ENCODE measurements around the gene PCDHGB5.
"Not testable (repeated sequence)": the region's sequence is repeated elsewhere in the genome, so short reads cannot be mapped to it uniquely, and the experiment has no call there.

PCDHGB5 gene

DNA sequence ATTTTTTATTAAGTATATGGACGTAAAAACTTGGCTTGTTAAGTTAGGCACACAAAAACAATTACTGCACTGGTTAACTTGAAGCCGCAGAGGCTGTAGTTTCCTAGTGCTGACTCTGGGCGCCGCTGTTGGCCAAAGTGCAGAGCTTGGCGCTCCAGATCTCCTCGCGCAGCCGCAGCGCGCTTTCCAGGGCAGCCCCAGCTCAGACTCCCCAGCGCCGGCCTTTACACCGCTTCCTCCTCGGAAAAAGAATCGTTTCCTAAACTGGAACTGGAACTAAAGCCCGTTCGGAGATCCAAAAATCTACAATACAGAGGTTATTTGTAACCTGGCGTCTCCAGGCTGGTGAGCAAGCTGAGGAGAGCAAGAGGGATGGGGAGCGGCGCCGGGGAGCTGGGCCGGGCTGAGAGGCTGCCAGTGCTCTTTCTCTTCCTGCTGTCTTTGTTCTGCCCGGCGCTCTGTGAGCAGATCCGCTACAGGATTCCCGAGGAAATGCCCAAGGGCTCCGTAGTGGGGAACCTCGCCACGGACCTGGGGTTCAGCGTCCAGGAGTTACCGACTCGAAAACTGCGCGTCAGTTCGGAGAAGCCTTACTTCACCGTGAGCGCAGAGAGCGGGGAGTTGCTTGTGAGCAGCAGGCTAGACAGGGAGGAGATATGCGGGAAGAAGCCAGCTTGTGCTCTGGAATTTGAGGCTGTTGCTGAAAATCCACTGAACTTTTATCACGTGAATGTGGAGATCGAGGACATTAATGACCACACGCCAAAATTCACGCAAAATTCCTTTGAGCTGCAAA is at the start of gene PCDHGB5:
PCDHGB5 (plus strand) TSS at position 192 of the 796 bp plus-strand sequence; CDS start at position 373, 181 bp downstream.
- not testable (repeated sequence) for DNase-seq (ENCODE audit: low spot score)

DNA sequence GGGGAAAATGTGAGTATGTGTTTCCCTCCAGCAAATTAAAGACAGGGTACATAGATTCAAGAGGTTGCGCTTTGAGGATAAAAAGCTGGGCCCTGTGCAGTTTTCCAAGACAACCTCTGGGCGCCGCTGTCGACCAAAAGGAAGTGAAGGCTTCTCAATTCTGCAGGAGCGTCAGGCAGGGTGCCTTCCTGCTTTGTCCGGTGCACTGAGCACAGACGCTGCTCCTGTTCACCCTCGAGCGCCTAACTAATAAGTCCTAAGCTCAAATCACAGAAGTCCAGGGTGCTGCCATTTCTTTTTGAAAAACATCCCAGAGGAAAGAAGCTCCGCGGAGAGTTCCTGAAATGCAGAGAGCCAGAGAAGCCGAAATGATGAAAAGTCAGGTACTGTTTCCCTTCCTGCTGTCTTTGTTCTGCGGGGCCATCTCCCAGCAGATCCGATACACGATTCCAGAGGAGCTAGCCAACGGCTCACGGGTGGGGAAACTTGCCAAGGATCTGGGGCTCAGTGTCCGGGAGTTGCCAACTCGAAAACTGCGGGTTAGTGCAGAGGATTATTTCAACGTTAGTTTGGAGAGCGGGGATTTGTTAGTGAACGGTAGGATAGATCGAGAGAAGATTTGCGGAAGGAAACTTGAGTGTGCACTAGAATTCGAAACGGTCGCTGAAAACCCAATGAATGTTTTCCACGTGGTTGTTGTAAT is 47.7 kb upstream of the PCDHGB5 start, which contains the start of gene PCDHGB1:
PCDHGB1 (plus strand) TSS at position 183 of the 703 bp plus-strand sequence; CDS start at position 345, 162 bp downstream.
- DNase-seq (ENCODE audit: low spot score), result no peak

DNA sequence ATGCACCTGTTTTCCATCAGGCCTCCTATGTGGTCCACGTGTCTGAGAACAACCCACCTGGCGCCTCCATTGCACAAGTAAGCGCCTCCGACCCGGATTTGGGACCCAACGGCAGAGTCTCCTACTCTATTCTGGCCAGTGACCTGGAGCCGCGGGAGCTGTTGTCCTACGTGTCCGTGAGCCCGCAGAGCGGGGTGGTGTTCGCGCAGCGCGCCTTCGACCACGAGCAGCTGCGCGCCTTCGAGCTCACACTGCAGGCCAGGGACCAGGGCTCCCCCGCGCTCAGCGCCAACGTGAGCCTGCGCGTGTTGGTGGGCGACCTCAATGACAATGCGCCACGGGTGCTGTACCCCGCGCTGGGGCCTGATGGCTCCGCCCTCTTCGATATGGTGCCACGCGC is 46.2 kb upstream of the PCDHGB5 start:
- no peak for DNase-seq (ENCODE audit: low spot score)

DNA sequence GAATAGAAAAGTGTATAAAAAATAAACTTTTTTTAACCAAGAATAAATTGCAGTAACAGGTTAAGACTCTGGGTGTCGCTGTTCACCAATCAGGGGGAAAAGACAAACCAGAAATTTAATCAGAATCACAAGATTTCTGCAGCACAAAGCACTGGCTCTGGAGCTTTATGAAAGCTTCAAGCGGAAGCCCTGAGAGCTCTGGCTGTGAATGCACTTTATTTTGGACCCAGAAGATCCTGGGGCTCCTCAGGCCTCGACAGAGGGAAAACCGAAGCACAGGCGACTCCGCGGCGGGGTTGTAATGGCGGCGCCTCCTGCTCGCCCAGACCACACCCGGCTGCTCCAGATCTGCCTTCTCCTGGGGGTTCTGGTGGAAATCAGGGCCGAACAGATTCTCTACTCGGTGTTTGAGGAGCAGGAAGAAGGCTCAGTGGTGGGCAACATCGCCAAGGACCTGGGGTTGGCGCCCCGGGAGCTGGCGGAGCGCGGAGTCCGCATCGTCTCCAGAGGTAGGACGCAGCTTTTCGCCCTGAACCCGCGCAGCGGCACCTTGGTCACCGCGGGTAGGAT is 42.8 kb upstream of the PCDHGB5 start, which contains the start of gene PCDHGA4:
PCDHGA4 (plus strand) TSS at position 122 of the 570 bp plus-strand sequence; CDS start at position 209, 87 bp downstream.
- DNase-seq (ENCODE audit: low spot score), result no peak

DNA sequence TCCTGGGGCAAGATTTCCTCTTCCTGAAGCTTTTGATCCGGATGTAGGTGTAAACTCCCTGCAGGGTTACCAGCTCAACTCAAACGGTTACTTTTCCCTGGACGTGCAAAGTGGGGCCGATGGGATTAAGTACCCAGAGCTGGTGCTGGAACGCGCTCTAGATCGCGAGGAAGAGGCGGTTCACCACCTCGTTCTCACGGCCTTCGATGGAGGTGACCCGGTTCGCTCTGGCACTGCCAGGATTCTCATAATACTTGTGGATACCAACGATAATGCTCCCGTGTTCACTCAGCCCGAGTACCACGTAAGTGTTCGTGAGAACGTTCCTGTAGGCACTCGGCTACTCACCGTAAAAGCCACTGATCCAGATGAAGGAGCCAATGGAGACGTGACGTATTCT is 42.1 kb upstream of the PCDHGB5 start:
- no peak for DNase-seq (ENCODE audit: low spot score)

DNA sequence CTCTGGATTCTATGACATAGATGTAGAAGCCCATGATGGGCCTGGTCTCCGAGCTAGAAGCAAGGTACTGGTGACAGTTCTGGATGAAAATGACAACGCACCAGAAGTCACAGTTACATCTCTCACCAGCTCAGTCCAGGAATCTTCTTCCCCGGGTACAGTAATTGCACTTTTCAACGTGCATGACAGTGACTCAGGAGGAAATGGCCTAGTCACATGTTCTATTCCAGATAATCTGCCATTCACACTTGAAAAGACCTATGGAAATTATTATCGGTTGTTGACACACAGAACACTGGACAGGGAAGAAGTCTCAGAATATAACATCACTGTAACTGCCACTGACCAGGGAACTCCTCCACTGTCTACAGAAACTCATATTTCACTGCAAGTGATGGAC is 41.6 kb upstream of the PCDHGB5 start:
- no peak for DNase-seq (ENCODE audit: low spot score)

DNA sequence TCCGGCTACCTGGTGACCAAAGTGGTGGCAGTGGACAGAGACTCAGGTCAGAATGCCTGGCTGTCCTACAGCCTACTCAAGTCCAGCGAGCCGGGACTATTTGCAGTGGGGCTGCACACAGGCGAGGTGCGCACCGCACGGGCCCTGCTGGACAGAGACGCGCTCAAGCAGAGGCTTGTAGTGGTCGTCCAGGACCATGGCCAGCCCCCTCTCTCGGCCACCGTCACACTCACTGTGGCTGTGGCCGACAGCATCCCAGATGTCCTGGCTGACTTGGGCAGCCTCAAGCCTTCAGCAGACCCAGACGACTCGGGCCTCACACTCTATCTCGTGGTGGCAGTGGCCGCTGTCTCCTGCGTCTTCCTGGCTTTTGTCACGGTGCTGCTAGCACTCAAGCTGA is 40.8 kb upstream of the PCDHGB5 start:
- DNase-seq (ENCODE audit: low spot score), result no peak

DNA sequence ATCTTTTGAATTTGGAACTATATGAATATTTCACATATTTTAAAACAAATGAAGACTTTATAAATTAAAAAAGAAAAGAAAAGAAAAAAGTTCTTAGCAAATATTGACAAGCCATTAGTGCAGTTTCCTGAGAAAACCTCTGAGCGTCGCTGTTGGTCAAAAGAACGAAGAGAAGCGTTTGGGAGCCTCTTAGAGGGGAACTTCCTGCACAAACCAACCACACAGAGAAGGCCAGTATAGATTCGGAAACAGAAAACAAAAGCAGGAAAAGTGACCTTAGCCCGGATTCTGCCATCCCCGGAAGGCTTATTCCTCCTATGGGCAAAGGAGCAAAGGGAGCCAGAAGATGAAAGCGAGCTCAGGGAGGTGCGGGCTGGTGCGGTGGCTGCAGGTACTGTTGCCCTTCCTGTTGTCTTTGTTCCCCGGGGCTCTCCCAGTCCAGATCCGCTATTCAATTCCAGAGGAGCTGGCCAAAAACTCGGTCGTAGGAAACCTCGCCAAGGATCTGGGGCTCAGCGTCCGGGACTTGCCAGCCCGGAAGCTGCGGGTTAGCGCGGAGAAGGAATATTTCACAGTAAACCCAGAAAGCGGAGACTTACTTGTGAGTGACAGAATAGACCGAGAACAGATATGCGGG is 37.8 kb upstream of the PCDHGB5 start, which contains the start of gene PCDHGB2:
PCDHGB2 (plus strand) TSS at position 205 of the 637 bp plus-strand sequence; CDS start at position 347, 142 bp downstream.
- no peak for DNase-seq (ENCODE audit: low spot score)

DNA sequence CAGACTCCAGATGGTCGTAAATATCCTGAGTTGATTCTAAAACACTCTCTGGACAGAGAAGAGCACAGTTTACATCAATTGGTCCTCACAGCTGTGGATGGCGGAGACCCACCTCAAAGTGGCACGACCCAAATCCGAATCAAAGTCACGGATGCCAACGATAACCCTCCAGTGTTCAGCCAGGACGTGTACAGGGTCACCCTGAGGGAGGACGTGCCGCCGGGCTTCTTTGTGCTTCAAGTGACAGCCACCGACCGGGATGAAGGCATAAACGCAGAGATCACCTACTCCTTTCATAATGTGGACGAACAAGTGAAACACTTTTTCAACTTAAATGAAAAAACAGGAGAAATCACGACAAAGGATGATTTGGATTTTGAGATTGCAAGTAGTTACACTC is 37.1 kb upstream of the PCDHGB5 start:
- DNase-seq (ENCODE audit: low spot score), result no peak

DNA sequence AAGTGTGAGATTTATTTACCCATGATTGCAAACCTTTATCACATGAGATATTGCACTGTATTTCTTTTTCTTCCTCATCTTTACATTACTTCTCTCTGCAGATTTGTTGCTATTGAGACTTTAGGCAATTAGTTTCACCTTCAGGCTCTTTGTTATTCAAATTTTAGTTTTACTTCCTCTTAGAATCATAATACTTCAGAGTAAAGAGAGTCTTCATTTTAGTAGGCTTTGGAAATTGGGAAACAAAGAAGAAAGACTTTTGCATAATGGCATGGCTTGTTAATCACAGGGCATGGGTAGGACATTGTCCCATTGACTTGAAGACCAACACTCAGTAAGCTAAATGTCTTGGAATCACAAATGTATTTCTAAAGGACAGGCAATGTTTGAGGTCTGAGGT is 35.0 kb upstream of the PCDHGB5 start:
- no peak for DNase-seq (ENCODE audit: low spot score)

DNA sequence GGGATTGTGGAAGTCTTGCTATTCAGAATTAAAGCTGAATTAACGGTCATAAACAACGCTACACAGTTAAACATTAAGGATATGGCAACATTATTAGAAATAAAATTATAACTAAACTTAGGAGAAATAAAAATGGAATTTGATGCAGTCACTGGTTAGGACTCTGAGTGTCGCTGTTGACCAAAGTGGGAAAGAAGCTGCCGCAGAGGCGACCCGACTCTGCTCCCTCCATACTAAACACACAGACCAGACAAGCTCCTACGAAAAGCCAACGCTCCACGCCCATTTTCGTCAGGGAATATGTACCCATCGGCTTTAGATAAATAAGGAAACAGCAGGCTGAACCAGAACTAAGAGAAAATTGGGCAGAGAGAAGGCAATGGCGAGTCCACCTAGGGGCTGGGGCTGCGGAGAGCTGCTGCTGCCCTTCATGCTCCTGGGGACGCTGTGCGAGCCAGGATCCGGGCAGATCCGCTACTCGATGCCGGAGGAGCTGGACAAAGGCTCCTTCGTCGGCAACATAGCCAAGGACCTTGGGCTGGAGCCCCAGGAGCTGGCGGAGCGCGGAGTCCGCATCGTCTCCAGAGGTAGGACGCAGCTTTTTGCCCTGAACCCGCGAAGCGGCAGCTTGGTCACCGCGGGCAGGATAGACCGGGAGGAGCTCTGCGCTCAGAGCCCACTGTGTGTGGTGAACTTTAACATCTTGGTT is 33.6 kb upstream of the PCDHGB5 start, which contains the start of gene PCDHGA5:
PCDHGA5 (plus strand) TSS at position 211 of the 709 bp plus-strand sequence; CDS start at position 380, 169 bp downstream.
- DNase-seq (ENCODE audit: low spot score), result no peak

DNA sequence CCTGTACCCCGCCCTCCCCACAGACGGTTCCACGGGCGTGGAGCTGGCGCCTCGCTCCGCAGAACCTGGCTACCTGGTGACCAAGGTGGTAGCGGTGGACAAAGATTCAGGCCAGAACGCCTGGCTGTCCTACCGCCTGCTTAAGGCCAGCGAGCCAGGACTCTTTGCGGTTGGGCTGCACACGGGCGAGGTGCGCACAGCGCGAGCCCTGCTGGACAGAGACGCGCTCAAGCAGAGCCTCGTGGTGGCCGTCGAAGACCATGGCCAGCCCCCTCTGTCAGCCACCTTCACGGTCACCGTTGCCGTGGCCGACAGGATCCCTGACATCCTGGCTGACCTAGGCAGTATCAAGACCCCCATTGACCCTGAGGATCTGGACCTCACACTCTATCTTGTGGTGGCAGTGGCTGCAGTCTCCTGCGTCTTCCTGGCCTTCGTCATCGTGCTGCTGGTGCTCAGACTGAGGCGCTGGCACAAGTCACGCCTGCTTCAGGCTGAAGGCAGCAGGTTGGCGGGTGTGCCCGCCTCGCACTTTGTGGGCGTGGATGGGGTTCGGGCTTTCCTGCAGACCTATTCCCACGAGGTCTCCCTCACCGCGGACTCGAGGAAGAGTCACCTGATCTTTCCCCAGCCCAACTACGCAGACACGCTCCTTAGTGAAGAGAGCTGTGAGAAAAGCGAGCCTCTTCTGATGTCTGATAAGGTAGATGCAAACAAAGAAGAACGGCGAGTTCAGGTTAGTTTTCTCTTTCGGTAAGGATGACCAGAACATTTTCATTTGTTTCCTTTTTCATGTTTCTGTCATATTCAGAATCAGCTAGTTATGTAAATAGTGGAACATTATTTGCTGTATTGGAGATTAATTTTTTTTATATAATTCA is 31.5 kb upstream of the PCDHGB5 start:
- DNase-seq (ENCODE audit: low spot score), result no peak

DNA sequence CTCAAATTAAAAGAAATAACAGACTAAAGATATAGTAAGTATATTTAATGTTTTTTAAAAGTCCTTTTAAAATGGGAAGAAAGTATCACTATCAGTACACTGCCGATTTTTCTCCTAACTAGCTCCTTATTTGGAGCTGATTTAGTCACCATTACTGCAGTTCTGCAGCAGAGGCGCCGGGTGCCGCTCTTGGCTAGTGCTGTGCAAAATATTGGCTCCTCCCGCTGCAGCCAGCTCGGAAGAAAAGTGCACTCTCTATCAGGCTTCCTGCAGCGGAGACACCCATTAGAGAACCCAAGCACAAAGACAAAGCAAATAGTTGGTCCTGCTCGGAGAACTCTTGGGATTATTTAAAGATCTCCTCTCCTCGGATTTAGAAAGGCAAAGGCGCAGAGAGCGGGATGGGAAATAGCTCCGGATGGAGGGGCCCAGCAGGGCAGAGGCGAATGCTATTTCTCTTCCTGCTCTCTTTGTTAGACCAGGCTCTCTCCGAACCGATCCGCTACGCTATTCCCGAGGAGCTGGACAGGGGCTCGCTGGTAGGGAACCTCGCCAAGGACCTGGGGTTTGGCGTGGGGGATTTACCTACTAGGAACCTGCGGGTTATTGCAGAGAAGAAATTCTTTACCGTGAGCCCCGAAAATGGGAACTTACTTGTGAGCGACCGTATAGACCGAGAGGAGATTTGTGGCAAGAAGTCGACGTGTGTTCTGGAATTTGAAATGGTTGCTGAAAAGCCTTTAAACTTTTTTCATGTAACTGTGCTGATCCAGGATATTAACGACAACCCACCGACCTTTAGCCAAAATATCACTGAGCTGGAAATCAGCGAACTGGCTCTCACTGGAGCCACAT is 27.5 kb upstream of the PCDHGB5 start, which contains the start of gene PCDHGB3:
PCDHGB3 (plus strand) TSS at position 249 of the 855 bp plus-strand sequence; CDS start at position 402, 153 bp downstream.
- no peak for DNase-seq (ENCODE audit: low spot score)

DNA sequence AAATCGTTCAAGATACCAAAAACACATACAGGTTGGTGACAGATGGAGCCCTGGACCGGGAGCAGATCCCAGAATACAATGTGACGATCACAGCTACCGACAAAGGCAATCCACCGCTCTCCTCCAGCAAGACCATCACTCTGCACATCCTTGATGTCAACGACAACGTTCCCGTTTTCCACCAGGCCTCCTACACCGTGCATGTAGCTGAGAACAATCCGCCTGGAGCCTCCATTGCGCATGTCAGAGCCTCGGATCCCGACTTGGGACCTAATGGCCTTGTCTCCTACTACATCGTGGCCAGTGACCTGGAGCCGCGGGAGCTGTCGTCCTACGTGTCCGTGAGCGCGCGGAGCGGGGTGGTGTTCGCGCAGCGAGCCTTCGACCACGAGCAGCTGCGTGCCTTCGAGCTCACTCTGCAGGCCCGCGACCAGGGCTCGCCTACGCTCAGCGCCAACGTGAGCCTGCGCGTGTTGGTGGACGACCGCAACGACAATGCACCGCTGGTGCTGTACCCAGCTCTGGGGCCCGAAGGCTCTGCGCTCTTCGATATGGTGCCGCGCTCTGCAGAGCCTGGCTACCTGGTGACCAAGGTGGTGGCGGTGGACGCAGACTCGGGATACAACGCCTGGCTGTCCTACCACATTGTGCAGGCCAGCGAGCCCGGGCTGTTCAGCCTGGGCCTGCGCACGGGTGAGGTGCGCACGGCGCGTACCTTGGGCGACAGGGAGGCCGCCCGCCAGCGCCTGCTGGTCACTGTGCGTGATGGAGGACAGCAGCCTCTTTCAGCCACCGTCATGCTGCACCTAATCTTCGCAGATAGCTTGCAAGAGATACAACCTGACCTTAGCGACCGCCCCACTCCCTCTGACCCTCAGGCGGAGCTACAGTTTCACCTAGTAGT is 25.9 kb upstream of the PCDHGB5 start:
- DNase-seq (ENCODE audit: low spot score), result no peak

DNA sequence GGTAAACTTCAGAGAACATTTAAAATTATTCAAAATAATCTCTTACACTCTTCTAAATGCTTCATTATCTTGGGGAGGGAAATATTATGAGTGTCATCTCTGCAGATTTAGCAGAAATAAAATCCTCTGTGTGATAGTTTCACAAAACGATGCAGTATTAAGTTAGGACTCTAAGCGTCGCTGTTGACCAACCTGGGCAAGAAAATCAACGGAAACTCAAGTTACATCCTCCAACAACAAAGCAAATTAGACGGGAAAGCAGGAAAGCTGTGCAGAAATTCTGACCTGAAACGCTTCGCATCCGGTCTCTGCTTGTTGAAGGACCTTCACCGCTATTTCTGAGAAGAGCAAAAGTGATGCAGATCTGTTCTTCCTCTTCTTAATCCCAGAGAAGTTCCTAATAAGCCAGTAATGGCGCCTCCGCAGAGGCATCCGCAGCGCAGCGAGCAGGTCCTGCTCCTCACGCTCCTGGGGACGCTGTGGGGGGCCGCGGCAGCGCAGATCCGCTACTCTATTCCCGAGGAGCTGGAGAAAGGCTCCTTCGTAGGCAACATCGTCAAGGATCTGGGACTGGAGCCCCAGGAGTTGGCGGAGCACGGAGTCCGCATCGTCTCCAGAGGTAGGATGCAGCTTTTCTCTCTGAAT is 24.0 kb upstream of the PCDHGB5 start, which contains the start of gene PCDHGA6:
PCDHGA6 (plus strand) TSS at position 219 of the 645 bp plus-strand sequence; CDS start at position 412, 193 bp downstream.
- no peak for DNase-seq (ENCODE audit: low spot score)

DNA sequence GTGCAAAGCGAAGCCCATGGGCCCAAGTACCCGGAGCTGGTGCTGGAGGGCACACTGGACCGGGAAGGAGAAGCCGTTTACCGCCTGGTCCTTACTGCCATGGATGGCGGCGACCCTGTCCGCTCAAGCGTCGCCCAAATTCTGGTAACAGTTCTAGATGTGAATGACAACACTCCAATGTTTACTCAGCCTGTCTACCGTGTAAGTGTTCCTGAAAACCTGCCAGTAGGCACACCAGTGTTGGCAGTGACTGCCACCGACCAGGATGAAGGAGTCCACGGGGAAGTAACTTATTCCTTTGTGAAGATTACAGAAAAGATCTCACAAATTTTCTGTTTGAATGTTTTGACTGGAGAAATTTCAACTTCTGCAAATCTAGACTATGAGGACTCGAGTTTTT is 23.1 kb upstream of the PCDHGB5 start:
- DNase-seq (ENCODE audit: low spot score), result no peak

DNA sequence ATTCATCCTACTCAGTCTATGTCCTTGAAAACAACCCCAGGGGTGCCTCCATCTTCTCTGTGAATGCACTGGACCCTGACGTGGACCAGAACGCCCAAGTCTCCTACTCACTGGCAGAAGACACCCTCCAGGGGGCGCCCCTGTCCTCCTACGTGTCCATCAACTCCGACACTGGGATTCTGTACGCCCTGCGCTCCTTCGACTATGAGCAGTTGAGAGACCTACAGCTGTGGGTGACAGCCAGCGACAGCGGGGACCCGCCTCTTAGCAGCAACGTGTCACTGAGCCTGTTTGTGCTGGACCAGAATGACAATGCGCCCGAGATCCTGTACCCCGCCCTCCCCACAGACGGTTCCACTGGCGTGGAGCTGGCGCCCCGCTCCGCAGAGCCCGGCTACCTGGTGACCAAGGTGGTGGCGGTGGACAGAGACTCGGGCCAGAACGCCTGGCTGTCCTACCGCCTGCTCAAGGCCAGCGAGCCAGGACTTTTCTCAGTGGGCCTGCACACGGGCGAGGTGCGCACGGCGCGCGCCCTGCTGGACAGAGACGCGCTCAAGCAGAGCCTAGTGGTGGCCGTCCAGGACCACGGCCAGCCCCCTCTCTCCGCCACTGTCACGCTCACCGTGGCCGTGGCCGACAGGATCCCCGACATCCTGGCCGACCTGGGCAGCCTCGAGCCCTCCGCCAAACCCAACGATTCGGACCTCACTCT is 22.1 kb upstream of the PCDHGB5 start:
- DNase-seq (ENCODE audit: low spot score), result not testable (repeated sequence)
